KMS-11 (cell line): ENCODE results near the gene RAB13.
A peak's percentile ranks its signal among the peaks of the same experiment; 100 is the strongest.

Experiments
- H2AFZ ChIP-seq: fragments of 200-600 bp; sonication (generic); 2 replicates; pipeline ENCODE4 v1.6.1; 2016; ENCODE audit warnings: antibody characterized with exemption, mixed run types, low read depth
- H3K27ac ChIP-seq: fragments of 200-600 bp; sonication (generic); 2 replicates; pipeline ENCODE4 v1.6.1; 2016; ENCODE audit warnings: mild to moderate bottlenecking, mixed run types
- H3K27me3 ChIP-seq: fragments of 200-600 bp; sonication (generic); 2 replicates; pipeline ENCODE4 v1.6.1; 2017; ENCODE audit warnings: mild to moderate bottlenecking, low read depth, mixed run types, moderate library complexity; ENCODE audit not compliant: insufficient read depth
- H3K36me3 ChIP-seq: fragments of 200-600 bp; sonication (generic); 2 replicates; pipeline ENCODE4 v1.6.1; 2017; ENCODE audit warnings: mild to moderate bottlenecking, mixed run types; ENCODE audit not compliant: insufficient read depth
- H3K4me1 ChIP-seq: fragments of 200-600 bp; sonication (generic); 2 replicates; pipeline ENCODE4 v1.6.1; 2016; ENCODE audit warnings: mild to moderate bottlenecking, low read depth, mixed run types; ENCODE audit not compliant: poor library complexity, severe bottlenecking
- H3K4me2 ChIP-seq: fragments of 200-600 bp; sonication (generic); 2 replicates; pipeline ENCODE4 v1.7.0; 2016; ENCODE audit warnings: mild to moderate bottlenecking, mixed run types
- H3K4me3 ChIP-seq: fragments of 200-600 bp; sonication (generic); IDR thresholded peaks from 2 replicates; pipeline ENCODE4 v1.6.1; 2017; ENCODE audit warnings: low read depth, low read length, mixed read lengths; ENCODE audit not compliant: insufficient read depth
- H3K79me2 ChIP-seq: fragments of 200-600 bp; sonication (generic); 2 replicates; pipeline ENCODE4 v1.6.1; 2016; ENCODE audit warnings: low read depth, mixed run types; ENCODE audit not compliant: insufficient read depth
- H3K9ac ChIP-seq: fragments of 200-600 bp; sonication (generic); 2 replicates; pipeline ENCODE4 v1.6.1; 2016; ENCODE audit warnings: mild to moderate bottlenecking, mixed run types
- H4K20me1 ChIP-seq: fragments of 200-600 bp; sonication (generic); 2 replicates; pipeline ENCODE4 v1.6.1; 2016; ENCODE audit warnings: mild to moderate bottlenecking, mixed run types; ENCODE audit not compliant: insufficient read depth
- CTCF ChIP-seq: fragments of 200-600 bp; sonication (generic); conservative IDR thresholded peaks from 2 replicates; pipeline ENCODE4 v1.6.1; 2017; ENCODE audit warnings: low read depth, mild to moderate bottlenecking, antibody characterized with exemption, low read length, moderate library complexity, mixed read lengths

Gene RAB13

GRCh38 chr1:153968000-153968363 lies 18.2 kb downstream of the RAB13 start:
- H3K4me1 ChIP-seq, result peaks cover 49% of the 10 kb centered on the region
- TF ChIP-seq CTCF, result peak; percentile 56
- H3K36me3 ChIP-seq, result no peaks in the 10 kb centered on the region
- H3K4me2 ChIP-seq, result peak overlapping the region; percentile 77
- peak overlapping the region; percentile 82 for H3K9ac ChIP-seq
- H3K79me2 ChIP-seq, result peaks cover 22% of the 10 kb centered on the region
- no peaks in the 10 kb centered on the region for H4K20me1 ChIP-seq
- peak overlapping the region; percentile 100 for H3K4me3 ChIP-seq
- H3K27ac ChIP-seq, result peak overlapping the region; percentile 81
- H2AFZ ChIP-seq, result peak overlapping the region; percentile 85
- no peaks in the 10 kb centered on the region for H3K27me3 ChIP-seq

DNA sequence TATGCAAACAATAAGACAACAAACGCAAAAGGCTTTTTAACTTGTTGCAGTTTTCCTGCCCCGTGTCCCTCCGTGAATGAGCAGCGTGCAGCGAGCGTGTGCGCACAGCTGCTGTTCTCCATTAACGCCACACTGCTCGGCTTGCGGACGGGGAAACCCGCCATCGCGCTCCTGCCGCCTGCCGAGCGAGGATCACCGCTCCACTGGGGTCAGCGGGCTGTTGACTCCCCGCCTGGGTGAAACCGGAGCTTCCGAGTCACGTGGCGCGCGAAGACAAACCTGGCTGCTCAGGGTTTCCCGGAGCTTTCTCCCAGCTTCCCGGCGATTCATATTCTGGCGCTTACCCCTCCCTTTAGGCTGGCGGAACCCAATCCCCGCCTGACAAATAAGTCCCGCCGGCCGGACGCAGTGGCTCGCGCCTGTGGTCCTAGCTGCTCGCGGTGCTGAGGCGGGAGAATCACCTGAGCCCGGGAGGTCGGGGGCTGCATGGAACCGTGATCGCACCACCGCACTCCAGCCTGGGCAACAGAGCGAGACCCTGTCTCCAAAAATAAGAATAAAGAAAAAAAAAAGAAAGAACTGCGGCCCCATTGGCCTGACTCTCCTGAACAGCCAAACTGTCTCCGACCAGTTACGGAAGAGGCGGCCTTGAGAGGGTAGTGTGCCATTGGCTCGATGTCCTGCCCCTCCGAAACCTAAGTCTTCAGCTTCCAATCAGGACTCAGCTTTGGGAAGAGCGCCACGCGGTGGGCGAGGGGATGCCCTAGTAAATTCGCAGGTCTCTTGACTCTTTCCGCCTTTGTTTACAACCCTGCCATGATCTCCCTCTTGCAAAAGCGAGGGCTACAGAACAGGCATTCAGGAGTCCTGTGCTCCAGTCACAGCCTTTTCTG lies 18.8 kb downstream of the RAB13 start, which contains the start of gene CREB3L4:
CREB3L4 (plus strand) TSS at position 796 of the 893 bp plus-strand sequence. CDS start 624 bp downstream, outside the sequence.
- TF ChIP-seq CTCF, result peak; percentile 68; the same call in 1 of the 2 replicates
- H3K27me3 ChIP-seq, result no peaks in the 10 kb centered on the region
- peaks cover 55% of the 10 kb centered on the region for H3K4me1 ChIP-seq
- peaks cover 28% of the 10 kb centered on the region for H3K79me2 ChIP-seq
- H4K20me1 ChIP-seq, result no peaks in the 10 kb centered on the region
- H2AFZ ChIP-seq, result peak within 1 kb of the TSS; percentile 85
- peak within 1 kb of the TSS; percentile 77 for H3K4me2 ChIP-seq
- H3K36me3 ChIP-seq, result no peaks in the 10 kb centered on the region
- H3K9ac ChIP-seq, result peak within 1 kb of the TSS; percentile 82
- peak within 1 kb of the TSS; percentile 81 for H3K27ac ChIP-seq
- H3K4me3 ChIP-seq, result peak within 1 kb of the TSS; percentile 100

- Histone ChIP-seq H3K79me2 (peaks cover 33% of the 10 kb centered on the region), H3K36me3 (no peaks in the 10 kb centered on the region), H2AFZ (peak overlapping the region; percentile 72), H3K4me3 (peak overlapping the region; percentile 98), H3K9ac (peak overlapping the region; percentile 48), H3K27ac (peak overlapping the region; percentile 25), H3K4me1 (peaks cover 61% of the 10 kb centered on the region), H3K4me2 (peak overlapping the region; percentile 99), H4K20me1 (no peaks in the 10 kb centered on the region), H3K27me3 (no peaks in the 10 kb centered on the region)
- TF ChIP-seq CTCF, result no peak
These were observed 22.2 kb downstream of the RAB13 start for GRCh38 chr1:153963850-153964331.

DNA sequence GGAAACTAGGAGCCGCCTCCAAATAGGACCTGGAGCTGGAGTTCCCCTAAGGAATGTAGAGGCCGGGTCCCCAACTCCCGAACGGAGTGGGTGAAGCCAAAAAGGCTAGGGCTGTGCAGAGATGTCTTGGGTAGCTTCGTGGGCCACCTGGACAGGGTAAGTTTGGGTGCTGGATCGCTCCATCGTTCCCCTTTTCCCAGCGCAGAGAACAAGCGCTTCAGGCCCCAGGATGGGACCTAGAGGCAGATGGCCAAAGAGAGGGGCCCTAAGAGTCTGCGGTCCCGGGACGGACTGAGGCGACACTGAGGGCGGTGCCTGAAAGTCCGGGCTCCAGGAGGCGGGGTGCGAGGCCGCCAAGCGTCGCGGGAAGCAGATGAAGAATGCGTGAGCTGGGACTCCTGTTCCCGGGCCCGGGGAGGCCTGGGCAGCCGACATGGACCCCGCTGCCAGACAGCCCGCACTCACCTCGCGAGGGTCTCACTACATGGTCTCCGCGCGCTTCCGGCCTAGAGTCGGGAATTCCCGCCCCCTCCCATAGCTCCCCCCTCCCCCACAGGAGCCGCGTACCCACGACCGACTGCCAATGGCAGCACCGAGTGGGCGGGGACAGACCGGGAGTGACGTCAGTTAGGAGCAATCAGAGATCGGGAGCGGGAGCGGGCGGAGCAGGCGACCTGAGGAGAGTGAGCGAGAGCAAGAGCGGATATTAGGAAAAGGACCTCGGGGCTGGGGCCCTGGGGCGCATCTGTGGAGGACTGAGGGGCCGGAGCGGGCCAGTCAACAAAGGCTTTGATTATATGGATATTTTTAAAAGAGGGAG lies 22.9 kb downstream of the RAB13 start, which contains the start of gene SLC39A1:
SLC39A1 (minus strand) TSS at position 508 of the 820 bp plus-strand sequence. CDS start 822 bp downstream, outside the sequence.
- Histone ChIP-seq H2AFZ (peak within 1 kb of the TSS; percentile 72), H4K20me1 (no peaks in the 10 kb centered on the region), H3K27me3 (no peaks in the 10 kb centered on the region), H3K27ac (peak within 1 kb of the TSS; percentile 25), H3K4me1 (peaks cover 61% of the 10 kb centered on the region), H3K36me3 (no peaks in the 10 kb centered on the region), H3K4me2 (peak within 1 kb of the TSS; percentile 99), H3K9ac (peak within 1 kb of the TSS; percentile 48), H3K79me2 (peaks cover 33% of the 10 kb centered on the region), H3K4me3 (peak within 1 kb of the TSS; percentile 98)
- TF ChIP-seq CTCF, result no peak
